HepG2 (cell line): ENCODE data around the gene IL17C. TPM values are rescaled to one million over a fixed set of nuclear protein-coding genes. Genes with fewer than 3 reads are reported as not detected.
A peak's percentile ranks its signal among the peaks of the same experiment; 100 is the strongest.

Source experiments
- ATAC-seq: fragments of 200-7000 bp; cut with Tn5 transposase; 3 replicates; pipeline ENCODE4 v1.9.1; 2020; ENCODE audit warnings: mild to moderate bottlenecking, moderate library complexity
- BruUV-seq: library from RNA; stranded (reverse); fragments of 400-500 nt; replicated peaks from 2 replicates; lab custom pipeline; 2021; lab: Mats Ljungman, UMichigan
- CTCF ChIA-PET: fragments of 300-600 bp; formaldehyde crosslinking; extraction: SDS; loops from one replicate; lab custom pipeline; 2021; ENCODE audit warnings: low total read pairs, inconsistent platforms, low intra/inter-chr PET ratio; lab: Yijun Ruan, JAX
- POLR2A ChIA-PET: fragments of 350-600 bp; sonication (Branson Sonifier 250); formaldehyde crosslinking; loops from one replicate; lab custom pipeline; 2020; ENCODE audit warnings: antibody characterized with exemption, inconsistent platforms; lab: Yijun Ruan, JAX
- DNase-seq: peaks from one replicate; pipeline ENCODE4 v3.0.0-alpha.2; 2015; ENCODE audit warnings: low spot score
- FAIRE-seq: peaks from 3 replicates; lab custom pipeline; 2011; peaks lifted over from hg19 to GRCh38; lab: Jason Lieb, UNC
- H2AFZ ChIP-seq: one replicate; pipeline ENCODE4 v1.6.1; 2011; ENCODE audit warnings: low read length, inconsistent platforms
- H3K27ac ChIP-seq: fragments of 300-600 bp; 3 replicates; pipeline ENCODE4 v1.8.0; 2011; ENCODE audit warnings: mixed run types, mild to moderate bottlenecking, mixed read lengths, low read length, inconsistent platforms; ENCODE audit not compliant: insufficient read depth; ENCODE audit errors: extremely low read length
- H3K27me3 ChIP-seq, 2 experiments: fragments of 200-600 bp in 1 of 2; 2 replicates in 1 of 2; 3 replicates in 1 of 2; pipeline versions ENCODE4 v1.6.0 to v1.8.0; 2011; ENCODE audit warnings: low read length in 2 of 2, mild to moderate bottlenecking in 2 of 2, moderate library complexity in 2 of 2, inconsistent platforms in 1 of 2; ENCODE audit not compliant: insufficient read depth in 2 of 2, control insufficient read depth in 1 of 2
- H3K36me3 ChIP-seq, 2 experiments: fragments of 200-600 bp in 1 of 2; replicated peaks in 1 of 2; 2 replicates in 1 of 2; 3 replicates in 1 of 2; pipeline versions ENCODE4 v1.5.1 to v1.8.0; 2011; ENCODE audit warnings: low read length in 2 of 2, inconsistent platforms in 1 of 2; ENCODE audit not compliant: insufficient read depth in 2 of 2, control insufficient read depth in 1 of 2
- H3K4me1 ChIP-seq: 2 replicates; pipeline ENCODE4 v1.5.1; 2012; ENCODE audit warnings: low read length, inconsistent platforms; ENCODE audit not compliant: insufficient read depth
- H3K4me2 ChIP-seq: 2 replicates; pipeline ENCODE4 v1.6.0; 2011; ENCODE audit warnings: low read depth, low read length, inconsistent platforms
- H3K4me3 ChIP-seq, 3 experiments: fragments of 200-600 bp in 1 of 3; sonication (generic), shearing (Covaris generic) in 1 of 3; replicated peaks in 1 of 3; 2 replicates each; pipeline ENCODE4 v1.5.1; 2011 to 2016; ENCODE audit warnings: low read length in 3 of 3, inconsistent platforms in 2 of 3, low read depth in 2 of 3, mild to moderate bottlenecking in 2 of 3, control low read depth in 1 of 3, mixed read lengths in 1 of 3; ENCODE audit not compliant: insufficient read depth in 1 of 3
- H3K79me2 ChIP-seq: one replicate; pipeline ENCODE4 v1.6.1; 2011; ENCODE audit warnings: low read length, inconsistent platforms; ENCODE audit not compliant: insufficient read depth
- H3K9ac ChIP-seq: 2 replicates; pipeline ENCODE4 v1.6.0; 2011; ENCODE audit warnings: mild to moderate bottlenecking, low read depth, low read length, inconsistent platforms; ENCODE audit not compliant: insufficient read depth
- H3K9me3 ChIP-seq: 2 replicates; pipeline ENCODE4 v1.5.1; 2012; ENCODE audit warnings: mild to moderate bottlenecking, low read length
- H4K20me1 ChIP-seq: 2 replicates; pipeline ENCODE4 v1.6.0; 2011; ENCODE audit warnings: inconsistent platforms, mild to moderate bottlenecking, low read length, moderate library complexity; ENCODE audit not compliant: insufficient read depth
- AFF4 ChIP-seq: sonication (generic); formaldehyde crosslinking; IDR thresholded peaks from 2 replicates; pipeline ENCODE4 v1.4.0; 2020; ENCODE audit warnings: missing genetic modification reagents
- HNF1B ChIP-seq: sonication (generic); formaldehyde crosslinking; IDR thresholded peaks from 2 replicates; pipeline ENCODE4 v1.5.1; 2020; ENCODE audit warnings: mild to moderate bottlenecking, moderate library complexity, missing genetic modification reagents
- HNRNPLL ChIP-seq: fragments of 200-400 bp; formaldehyde crosslinking; IDR thresholded peaks from 2 replicates; pipeline ENCODE4 v1.6.1; 2017; ENCODE audit warnings: mild to moderate bottlenecking, low read depth, low read length; ENCODE audit not compliant: poor library complexity, severe bottlenecking
- MYC ChIP-seq: sonication (generic); formaldehyde crosslinking; IDR thresholded peaks from 2 replicates; pipeline ENCODE4 v1.9.0; 2021; ENCODE audit warnings: missing genetic modification reagents, borderline replicate concordance
- ZBTB38 ChIP-seq: sonication (generic); formaldehyde crosslinking; IDR thresholded peaks from 2 replicates; pipeline ENCODE4 v1.5.1; 2020; ENCODE audit warnings: mild to moderate bottlenecking, missing genetic modification reagents
- ZNF687 ChIP-seq: sonication (generic); formaldehyde crosslinking; IDR thresholded peaks from 2 replicates; pipeline ENCODE4 v1.5.1; 2020; ENCODE audit warnings: mild to moderate bottlenecking, missing genetic modification reagents, moderate library complexity
- WGBS: methylation state at CpG from one replicate; pipeline ENCODE4 v1.1.6; 2017; ENCODE audit warnings: low lambda C conversion rate; 5-methylcytosine and 5-hydroxymethylcytosine counted together
- in situ Hi-C: cut with HindIII; loops from 2 replicates; pipeline ENCODE4 v1.10.0; 2017; ENCODE audit warnings: low pct_unique_long_range_greater_than_20kb; ENCODE audit not compliant: extremely low pct_ligation_motif_present
- intact Hi-C: fragments of 100-400 bp; cut with micrococcal nuclease; formaldehyde crosslinking; loops from one replicate; pipeline ENCODE4 v1.10.0; 2022; ENCODE audit not compliant: unreplicated experiment
- polyA plus RNA-seq, 8 experiments: library from polyadenylated mRNA; depleted of rRNA in 3 of 8; stranded (reverse) in 7 of 8; unstranded in 1 of 8; fragments of >200 nt; fragmentation: Illumina TruSeq in 4 of 8; extraction: Trizol in 4 of 8; gene quantifications; 2 replicates each; pipeline versions ENCODE4 v1.2.1 to v1.2.3, GENCODE V29; 2011 to 2016; ENCODE audit warnings: low read depth in 4 of 8, missing spikeins in 1 of 8, mixed read lengths in 1 of 8; ENCODE audit not compliant: insufficient read depth in 1 of 8
- total RNA-seq, 5 experiments: library from RNA; depleted of rRNA; stranded (reverse); fragments of >200 nt; fragmentation: Illumina TruSeq; extraction: Trizol; gene quantifications; 2 replicates each; pipeline ENCODE4 v1.2.3, GENCODE V29; 2016; ENCODE audit warnings: low read depth in 1 of 5

The IL17C gene
- total and polyA plus RNA-seq, 2 of the 13 experiments (the other 11 are each of a cell fraction or from before 2014, with no cell fraction given), result not detected

GRCh38 chr16:88659160-88659559 lies 20.8 kb downstream of the IL17C start (continued):
- TF ChIP-seq ZNF687 (CRISPR knock-in tag) (0 out of 2 replicates have a peak, but pooled peaks have one; percentile 16), HNRNPLL (peak; percentile 20), MYC (CRISPR knock-in tag) (peak; percentile 10; the same call in 1 of the 2 replicates)

GRCh38 chr16:88661468-88661867 lies 23.1 kb downstream of the IL17C start:
- in situ Hi-C loops (no loop called here), intact Hi-C loops (no loop called here)
- H3K9me3 ChIP-seq, result no peaks in the 10 kb centered on the region
- H4K20me1 ChIP-seq, result peaks cover 41% of the 10 kb centered on the region
- peaks cover 7 to 34% of the 10 kb centered on the region in 2 experiments for H3K36me3 ChIP-seq
- peak overlapping the region in 2 of 3 experiments; percentile 81 to 91; a peak in 4 of 6 replicates for H3K4me3 ChIP-seq
- no peak for DNase-seq
- H3K79me2 ChIP-seq, result peaks cover 83% of the 10 kb centered on the region
- H3K4me1 ChIP-seq, result peaks cover 44% of the 10 kb centered on the region
- no peak overlapping the region for H2AFZ ChIP-seq
- 70% methylated on average over 10 of the region's 10 CpGs for WGBS
- BruUV-seq, result no TSS peak
- ChIA-PET POLR2A (interaction anchor here (0.9 kb wide), 1 partner anchor 11 kb away, joined by 3 read pairs; the partner anchor contains the start of gene CYBA), CTCF (no interaction called here)
- FAIRE-seq, result no peak
- ATAC-seq, result no peak
- peak; percentile 63 for TF ChIP-seq ZBTB38 (CRISPR knock-in tag)
- TF ChIP-seq AFF4, result no peak
- 0 out of 2 replicates have a peak, but pooled peaks have one; percentile 18 for TF ChIP-seq HNF1B (CRISPR knock-in tag)
- peak overlapping the region; percentile 82 for H3K4me2 ChIP-seq
- H3K27ac ChIP-seq, result no peak overlapping the region
- H3K9ac ChIP-seq, result peak overlapping the region; percentile 57; the same call in 1 of the 2 replicates
- no peaks in the 10 kb centered on the region for H3K27me3 ChIP-seq
